ENCODE measurements around the gene ELL.
A peak's percentile ranks its signal among the peaks of the same experiment; 100 is the strongest.

ELL gene

GRCh38 chr19:18421371-18421959 lies 100.4 kb downstream of the ELL start:
- Histone ChIP-seq H3K4me1 (ENCODE audit: control insufficient read depth, insufficient read depth, low read length, poor library complexity, severe bottlenecking) (peaks cover 93% of the 10 kb centered on the region), H3K9me3 (ENCODE audit: control insufficient read depth, low read length) (no peaks in the 10 kb centered on the region), H3K36me3 (ENCODE audit: control insufficient read depth, insufficient read depth, low read length) (no peaks in the 10 kb centered on the region), H3K4me3 (ENCODE audit: insufficient read depth, low read depth, low read length, poor library complexity, severe bottlenecking) (no peak overlapping the region), H3K27me3 (replicated peaks; ENCODE audit: control insufficient read depth, insufficient read depth, low read length, poor library complexity, severe bottlenecking) (no peaks in the 10 kb centered on the region), H3K27ac (ENCODE audit: insufficient read depth, low read length, poor library complexity, severe bottlenecking) (peak overlapping the region; percentile 73)
- DNase-seq = no peak

GRCh38 chr19:18420930-18421329 lies 100.9 kb downstream of the ELL start:
- Histone ChIP-seq H3K4me3 (ENCODE audit: insufficient read depth, low read depth, low read length, poor library complexity, severe bottlenecking) (peak overlapping the region; percentile 59), H3K4me1 (ENCODE audit: control insufficient read depth, insufficient read depth, low read length, poor library complexity, severe bottlenecking) (peaks cover 93% of the 10 kb centered on the region), H3K36me3 (ENCODE audit: control insufficient read depth, insufficient read depth, low read length) (no peaks in the 10 kb centered on the region), H3K27ac (ENCODE audit: insufficient read depth, low read length, poor library complexity, severe bottlenecking) (peak overlapping the region; percentile 73), H3K9me3 (ENCODE audit: control insufficient read depth, low read length) (no peaks in the 10 kb centered on the region), H3K27me3 (replicated peaks; ENCODE audit: control insufficient read depth, insufficient read depth, low read length, poor library complexity, severe bottlenecking) (no peaks in the 10 kb centered on the region)
- DNase-seq = no peak

DNA sequence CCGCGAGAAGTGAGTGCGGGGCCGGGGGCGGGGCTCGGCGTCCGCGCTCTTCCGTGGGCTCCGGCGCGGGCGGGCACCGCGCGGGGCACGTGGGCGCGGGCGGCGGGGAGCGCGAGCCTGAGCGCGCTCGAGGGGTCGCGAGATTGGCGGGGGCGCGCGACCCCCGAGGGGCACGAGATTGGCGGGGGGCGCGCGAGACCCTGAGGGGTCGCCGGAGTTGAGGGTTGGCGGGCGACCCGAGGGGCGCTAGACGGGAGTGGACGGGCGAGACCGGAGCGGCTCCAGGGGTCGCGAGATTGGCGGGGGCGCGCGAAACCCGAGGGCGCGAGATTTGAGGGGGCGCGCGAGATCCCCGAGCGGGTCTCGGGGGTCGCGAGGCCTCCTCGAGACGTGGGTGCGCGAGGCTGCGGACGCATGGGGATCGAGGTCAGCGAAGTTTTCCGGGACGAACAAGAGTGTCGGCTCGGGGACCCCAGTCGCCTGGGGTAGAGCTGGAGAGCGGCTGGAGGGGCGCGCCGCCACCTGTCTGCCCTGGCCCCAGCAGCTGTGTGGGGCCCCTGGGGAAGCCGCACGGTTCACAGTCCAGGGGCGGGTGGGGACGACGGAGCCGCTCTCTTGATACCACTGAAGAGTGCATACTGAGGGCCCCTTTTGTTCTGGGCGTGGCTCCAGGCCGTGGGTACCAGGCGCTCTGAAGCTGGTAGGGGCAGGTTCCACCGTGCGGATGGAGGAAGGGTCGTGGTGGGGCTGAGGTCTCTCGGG lies 102.0 kb downstream of the ELL start:
- peak overlapping the region; percentile 73 for H3K27ac ChIP-seq (ENCODE audit: insufficient read depth, low read length, poor library complexity, severe bottlenecking)
- DNase-seq = peak in 2 of 3 donors; percentile 35 to 40
- peak overlapping the region; percentile 59 for H3K4me3 ChIP-seq (ENCODE audit: insufficient read depth, low read depth, low read length, poor library complexity, severe bottlenecking)
- H3K4me1 ChIP-seq (ENCODE audit: control insufficient read depth, insufficient read depth, low read length, poor library complexity, severe bottlenecking) = peaks cover 93% of the 10 kb centered on the region
- H3K36me3 ChIP-seq (ENCODE audit: control insufficient read depth, insufficient read depth, low read length) = no peaks in the 10 kb centered on the region
- H3K27me3 ChIP-seq (replicated peaks; ENCODE audit: control insufficient read depth, insufficient read depth, low read length, poor library complexity, severe bottlenecking) = no peaks in the 10 kb centered on the region
- no peaks in the 10 kb centered on the region for H3K9me3 ChIP-seq (ENCODE audit: control insufficient read depth, low read length)

- DNase-seq = peak; percentile 61 to 64 (median 62)
- H3K27ac ChIP-seq (ENCODE audit: insufficient read depth, low read length, poor library complexity, severe bottlenecking) = peak within 1 kb of the TSS; percentile 73
- H3K4me1 ChIP-seq (ENCODE audit: control insufficient read depth, insufficient read depth, low read length, poor library complexity, severe bottlenecking) = peaks cover 92% of the 10 kb centered on the region
- H3K36me3 ChIP-seq (ENCODE audit: control insufficient read depth, insufficient read depth, low read length) = no peaks in the 10 kb centered on the region
- H3K4me3 ChIP-seq (ENCODE audit: insufficient read depth, low read depth, low read length, poor library complexity, severe bottlenecking) = peak within 1 kb of the TSS; percentile 59
- no peaks in the 10 kb centered on the region for H3K27me3 ChIP-seq (replicated peaks; ENCODE audit: control insufficient read depth, insufficient read depth, low read length, poor library complexity, severe bottlenecking)
- no peaks in the 10 kb centered on the region for H3K9me3 ChIP-seq (ENCODE audit: control insufficient read depth, low read length)
Measured at GRCh38 chr19:18419195-18419698, 102.6 kb downstream of the ELL start, which contains the start of gene SSBP4. Gene SSBP4 (plus strand): TSS chr19:18419398. CDS start chr19:18419649, 251 bp downstream.

DNA sequence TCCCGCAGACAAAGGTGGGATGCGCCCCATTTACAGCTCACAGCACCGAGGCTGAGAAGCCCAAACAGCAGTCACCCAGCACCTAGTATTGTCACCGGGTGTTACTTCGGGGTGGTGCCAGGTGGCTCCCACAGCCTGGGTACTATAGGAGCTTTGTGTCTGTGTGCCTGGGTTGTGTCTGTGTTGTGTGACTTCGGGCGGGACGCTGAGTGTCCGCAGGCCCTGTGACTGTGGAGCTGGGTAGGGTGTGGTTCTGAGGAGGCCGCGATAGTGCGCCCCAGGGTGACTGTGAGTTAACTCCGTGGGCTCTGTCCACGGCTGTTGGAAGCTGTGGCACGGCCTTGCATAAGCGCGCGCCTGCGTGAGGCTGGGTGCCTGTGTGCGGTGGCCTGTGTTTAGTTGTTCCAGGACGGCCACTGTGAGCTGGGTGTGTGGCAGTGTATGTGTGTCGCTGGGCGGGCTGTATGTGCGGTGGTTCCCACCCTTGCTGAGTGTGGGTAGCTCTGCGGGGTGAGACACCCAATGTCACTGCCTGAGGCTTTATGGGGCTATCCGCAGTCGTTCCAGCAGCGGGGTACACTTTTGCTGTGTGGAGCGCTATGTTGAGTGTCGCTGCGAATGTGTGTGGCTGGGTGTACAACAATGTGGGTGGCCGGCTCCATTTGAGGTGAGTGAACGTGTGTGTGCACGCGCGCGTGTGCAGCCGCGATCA lies 103.2 kb downstream of the ELL start:
- DNase-seq = peak in 2 of 3 donors; percentile 47 to 48
- Histone ChIP-seq H3K4me3 (ENCODE audit: insufficient read depth, low read depth, low read length, poor library complexity, severe bottlenecking) (peak overlapping the region; percentile 8), H3K27ac (ENCODE audit: insufficient read depth, low read length, poor library complexity, severe bottlenecking) (peak overlapping the region; percentile 73), H3K4me1 (ENCODE audit: control insufficient read depth, insufficient read depth, low read length, poor library complexity, severe bottlenecking) (peaks cover 86% of the 10 kb centered on the region), H3K36me3 (ENCODE audit: control insufficient read depth, insufficient read depth, low read length) (no peaks in the 10 kb centered on the region), H3K9me3 (ENCODE audit: control insufficient read depth, low read length) (no peaks in the 10 kb centered on the region), H3K27me3 (replicated peaks; ENCODE audit: control insufficient read depth, insufficient read depth, low read length, poor library complexity, severe bottlenecking) (no peaks in the 10 kb centered on the region)

DNA sequence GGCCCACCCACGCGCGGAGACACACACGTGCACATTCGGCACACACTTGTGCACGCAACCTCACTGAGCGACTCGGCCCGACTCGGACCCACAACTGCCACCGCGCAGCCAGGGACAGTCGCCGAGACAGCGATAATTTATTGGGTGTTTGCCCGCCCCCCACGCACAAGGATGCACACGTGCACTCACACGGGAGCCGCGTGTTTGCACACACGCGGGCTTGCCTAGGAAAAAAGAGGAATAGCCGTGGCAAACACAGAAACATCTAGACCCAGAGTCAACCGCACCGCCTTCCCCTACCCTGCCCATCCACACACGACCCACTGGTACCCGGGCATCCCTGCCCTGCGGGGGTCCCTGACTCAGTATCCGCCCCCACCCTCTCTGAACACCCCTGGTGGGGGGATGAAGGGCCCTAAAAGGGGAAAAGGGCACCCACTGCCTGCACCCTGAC lies 103.8 kb downstream of the ELL start:
- H3K36me3 ChIP-seq (ENCODE audit: control insufficient read depth, insufficient read depth, low read length) = no peaks in the 10 kb centered on the region
- H3K4me1 ChIP-seq (ENCODE audit: control insufficient read depth, insufficient read depth, low read length, poor library complexity, severe bottlenecking) = peaks cover 80% of the 10 kb centered on the region
- H3K9me3 ChIP-seq (ENCODE audit: control insufficient read depth, low read length) = no peaks in the 10 kb centered on the region
- no peaks in the 10 kb centered on the region for H3K27me3 ChIP-seq (replicated peaks; ENCODE audit: control insufficient read depth, insufficient read depth, low read length, poor library complexity, severe bottlenecking)
- no peak for DNase-seq
- peak overlapping the region; percentile 39 for H3K4me3 ChIP-seq (ENCODE audit: insufficient read depth, low read depth, low read length, poor library complexity, severe bottlenecking)
- H3K27ac ChIP-seq (ENCODE audit: insufficient read depth, low read length, poor library complexity, severe bottlenecking) = peak overlapping the region; percentile 73

DNA sequence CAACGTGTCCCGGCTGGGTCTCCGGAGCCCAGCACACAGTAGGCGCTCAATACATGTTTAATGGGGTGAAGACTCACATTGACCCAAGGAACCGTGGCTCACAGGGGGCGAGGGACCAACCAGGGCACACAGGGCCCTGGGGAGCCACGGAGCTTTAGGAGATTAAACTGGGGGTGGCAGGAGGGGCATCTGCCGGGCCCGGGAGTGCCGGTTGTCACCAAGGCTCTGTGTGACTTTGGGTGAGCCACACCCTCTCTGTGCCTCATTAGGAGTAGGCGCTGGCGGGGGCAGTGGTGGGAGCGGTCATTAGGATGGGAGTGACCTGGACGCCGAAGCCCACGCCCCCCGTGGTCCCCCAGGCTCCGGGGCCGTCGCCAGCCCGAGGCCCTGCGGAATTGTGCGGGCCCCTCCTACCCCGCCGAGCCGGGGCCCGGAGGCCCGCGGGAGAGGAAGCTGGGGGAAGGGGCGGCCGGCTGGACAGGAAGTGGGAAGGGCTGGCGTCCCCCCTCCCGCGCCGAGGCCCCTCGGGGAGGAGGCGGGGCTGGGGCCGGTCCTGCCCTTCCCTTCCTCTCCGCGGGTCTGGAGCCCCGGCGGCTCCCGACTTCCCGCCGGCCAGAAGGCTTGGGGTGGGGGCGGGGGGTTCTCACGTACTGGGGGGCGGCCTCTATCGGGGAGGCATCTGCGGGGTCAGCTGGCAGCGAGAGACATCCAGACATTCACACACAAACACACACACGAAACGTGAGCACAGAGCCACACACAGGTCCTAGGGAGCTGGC lies 104.4 kb downstream of the ELL start:
- Histone ChIP-seq H3K9me3 (ENCODE audit: control insufficient read depth, low read length) (no peaks in the 10 kb centered on the region), H3K36me3 (ENCODE audit: control insufficient read depth, insufficient read depth, low read length) (no peaks in the 10 kb centered on the region), H3K27me3 (replicated peaks; ENCODE audit: control insufficient read depth, insufficient read depth, low read length, poor library complexity, severe bottlenecking) (no peaks in the 10 kb centered on the region), H3K27ac (ENCODE audit: insufficient read depth, low read length, poor library complexity, severe bottlenecking) (peak overlapping the region; percentile 39), H3K4me1 (ENCODE audit: control insufficient read depth, insufficient read depth, low read length, poor library complexity, severe bottlenecking) (peaks cover 74% of the 10 kb centered on the region), H3K4me3 (ENCODE audit: insufficient read depth, low read depth, low read length, poor library complexity, severe bottlenecking) (peak overlapping the region; percentile 39)
- no peak for DNase-seq

DNA sequence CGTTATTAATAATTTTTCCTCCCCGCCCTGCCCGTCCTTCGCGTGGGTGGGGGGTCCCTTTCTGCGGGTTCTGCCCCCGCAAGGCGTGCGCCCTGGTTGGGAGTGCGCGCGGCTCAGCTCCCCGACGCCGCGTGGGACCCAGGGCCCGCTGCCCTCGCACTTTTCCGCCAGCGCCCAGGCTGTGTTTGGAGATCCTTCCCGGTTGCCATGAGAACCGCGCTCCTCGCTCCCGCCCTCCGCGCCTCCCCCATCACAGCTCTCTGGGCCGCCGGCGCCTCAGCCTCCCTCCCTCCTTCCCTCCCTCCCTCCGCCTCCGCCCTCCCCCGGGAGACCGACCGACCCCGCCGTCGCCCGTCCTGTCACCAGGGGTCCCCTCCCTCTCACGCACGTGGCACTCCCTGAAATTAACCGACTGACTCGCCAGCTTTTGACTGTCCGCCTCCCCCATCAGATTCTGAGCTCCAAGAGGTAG lies 105.1 kb downstream of the ELL start:
- peaks cover 68% of the 10 kb centered on the region for H3K4me1 ChIP-seq (ENCODE audit: control insufficient read depth, insufficient read depth, low read length, poor library complexity, severe bottlenecking)
- peak overlapping the region; percentile 39 for H3K4me3 ChIP-seq (ENCODE audit: insufficient read depth, low read depth, low read length, poor library complexity, severe bottlenecking)
- peak overlapping the region; percentile 48 for H3K27ac ChIP-seq (ENCODE audit: insufficient read depth, low read length, poor library complexity, severe bottlenecking)

GRCh38 chr19:18415178-18415867 lies 106.5 kb downstream of the ELL start:
- Histone ChIP-seq H3K27me3 (replicated peaks; ENCODE audit: control insufficient read depth, insufficient read depth, low read length, poor library complexity, severe bottlenecking) (no peaks in the 10 kb centered on the region), H3K9me3 (ENCODE audit: control insufficient read depth, low read length) (no peaks in the 10 kb centered on the region), H3K4me1 (ENCODE audit: control insufficient read depth, insufficient read depth, low read length, poor library complexity, severe bottlenecking) (peaks cover 53% of the 10 kb centered on the region), H3K36me3 (ENCODE audit: control insufficient read depth, insufficient read depth, low read length) (no peaks in the 10 kb centered on the region), H3K27ac (ENCODE audit: insufficient read depth, low read length, poor library complexity, severe bottlenecking) (peak overlapping the region; percentile 9), H3K4me3 (ENCODE audit: insufficient read depth, low read depth, low read length, poor library complexity, severe bottlenecking) (no peak overlapping the region)
- DNase-seq = no peak

More for the DNA sequence above, 105.1 kb downstream of the ELL start:
- Histone ChIP-seq H3K36me3 (ENCODE audit: control insufficient read depth, insufficient read depth, low read length) (no peaks in the 10 kb centered on the region), H3K27me3 (replicated peaks; ENCODE audit: control insufficient read depth, insufficient read depth, low read length, poor library complexity, severe bottlenecking) (no peaks in the 10 kb centered on the region), H3K9me3 (ENCODE audit: control insufficient read depth, low read length) (no peaks in the 10 kb centered on the region)
- peak; percentile 67 to 71 (median 70) for DNase-seq

Measured in effector memory CD4-positive, alpha-beta T cell (primary cell).